ENCODE results near the gene MOB2.

GRCh38 chr11:1460396-1460985 lies 26.1 kb downstream of the MOB2 start:
- TF ChIP-seq CTCF (IDR thresholded peaks at IDR 0.05; ENCODE audit: insufficient read depth, low read length, poor library complexity, severe bottlenecking) = no peak
- no peak for TF ChIP-seq EZH2phosphoT487 (conservative IDR thresholded peaks at IDR 0.05; ENCODE audit: low read length)
